SKM-1 (cell line): ENCODE results near the gene DSC3.
A peak's percentile ranks its signal among the peaks of the same experiment; 100 is the strongest.

Experiments
- DNase-seq: peaks from one replicate; lab custom pipeline; 2025; ENCODE audit not compliant: unreplicated experiment; lab: John Stamatoyannopoulos, UW

Gene DSC3

DNA sequence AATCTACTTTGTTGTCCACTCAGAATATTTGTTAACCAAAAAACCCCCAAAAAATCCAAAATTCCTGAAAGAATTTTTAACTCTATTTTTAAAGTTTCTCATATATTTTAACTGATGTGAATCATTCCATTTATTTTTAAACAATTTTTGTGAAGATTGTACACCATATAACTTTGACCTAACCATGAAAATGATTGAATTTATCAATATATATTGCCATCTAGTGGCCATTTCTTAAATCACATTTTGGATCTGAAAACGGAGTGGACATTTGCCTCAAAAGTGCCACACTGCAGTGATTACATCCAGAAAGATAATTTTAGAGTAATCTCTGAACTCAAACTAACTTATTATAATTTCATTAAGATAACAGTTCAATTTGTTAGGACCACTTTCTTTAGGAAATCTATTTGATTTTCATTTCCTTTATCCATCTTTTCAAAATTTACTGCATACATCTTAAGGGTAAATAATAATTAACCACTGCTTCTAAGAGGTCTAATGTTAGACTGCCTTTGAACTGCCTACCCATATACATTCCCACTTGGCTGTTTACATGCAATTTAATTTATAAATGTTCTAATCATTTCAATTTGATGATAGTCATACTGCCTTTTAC lies 71.1 kb downstream of the DSC3 start:
- peak; percentile 11 for DNase-seq

DNA sequence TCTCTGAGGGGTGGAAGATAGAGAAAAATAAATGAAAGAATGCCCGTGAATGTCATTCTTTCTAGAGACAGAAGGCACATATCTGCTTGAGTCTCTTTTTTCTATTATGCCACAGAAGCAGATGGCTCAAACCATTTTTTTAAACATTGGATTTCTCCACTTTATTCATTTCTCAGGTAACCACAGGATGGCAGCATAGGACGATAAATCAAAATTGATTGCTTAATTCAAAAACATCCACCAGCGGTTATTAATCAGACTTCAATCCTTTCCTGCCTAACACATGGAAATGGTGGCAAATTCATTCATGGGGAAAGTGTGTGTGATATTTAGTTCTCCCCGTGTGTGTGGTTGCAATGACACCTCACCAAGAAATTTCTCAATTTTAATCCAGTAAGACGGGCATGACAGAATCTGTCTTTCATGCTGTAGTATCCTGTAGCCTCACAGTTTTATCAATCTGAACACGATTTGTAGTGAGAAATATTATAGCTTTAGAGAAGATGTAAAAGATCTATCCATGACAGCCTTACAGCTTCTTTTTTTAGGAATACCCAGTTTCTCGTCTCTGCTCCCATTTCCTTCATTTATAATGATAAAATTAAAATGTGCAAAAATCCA lies 72.2 kb downstream of the DSC3 start:
- DNase-seq = peak; percentile 21

DNA sequence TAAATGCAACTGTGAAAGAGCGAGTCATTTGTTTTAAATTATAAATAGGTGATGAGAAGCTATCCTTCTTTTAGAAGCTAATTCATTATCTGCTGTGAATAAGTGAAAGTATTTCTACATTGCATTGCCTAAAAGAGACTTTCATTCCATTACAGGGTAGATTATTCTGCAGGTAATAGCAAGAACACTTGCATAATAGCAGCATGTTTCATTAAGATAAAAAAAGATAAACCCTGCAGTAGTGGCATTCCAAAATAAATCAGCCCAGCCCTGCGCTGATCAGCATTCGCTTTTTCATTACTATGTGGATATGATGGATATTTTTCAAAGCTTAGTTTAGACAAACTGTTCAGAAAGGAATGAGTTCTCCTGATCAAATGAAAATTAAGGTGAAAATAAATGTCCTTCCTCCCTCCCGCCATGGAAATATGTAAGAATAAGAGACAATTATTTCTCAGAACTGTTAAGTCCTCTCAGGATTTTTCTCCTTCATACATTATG lies 72.8 kb downstream of the DSC3 start:
- no peak for DNase-seq

DNA sequence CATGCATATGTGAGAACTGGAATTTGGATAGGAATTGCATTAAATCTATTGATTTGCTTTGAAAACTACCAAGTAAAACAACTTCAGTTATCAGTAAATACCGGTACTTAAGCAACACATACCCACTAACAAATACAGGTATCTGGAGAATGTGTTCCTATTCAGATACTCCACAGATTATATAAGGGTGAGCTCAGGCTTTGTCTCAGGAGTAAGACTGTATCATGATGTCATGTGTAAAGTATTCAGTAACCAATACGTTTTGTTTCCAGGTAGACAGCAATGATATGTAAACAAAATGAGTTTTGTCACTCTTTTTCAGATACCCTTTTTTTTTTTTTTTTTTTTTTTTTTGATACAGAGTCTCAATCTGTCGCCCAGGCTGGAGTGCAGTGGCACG lies 74.8 kb downstream of the DSC3 start:
- no peak for DNase-seq

DNA sequence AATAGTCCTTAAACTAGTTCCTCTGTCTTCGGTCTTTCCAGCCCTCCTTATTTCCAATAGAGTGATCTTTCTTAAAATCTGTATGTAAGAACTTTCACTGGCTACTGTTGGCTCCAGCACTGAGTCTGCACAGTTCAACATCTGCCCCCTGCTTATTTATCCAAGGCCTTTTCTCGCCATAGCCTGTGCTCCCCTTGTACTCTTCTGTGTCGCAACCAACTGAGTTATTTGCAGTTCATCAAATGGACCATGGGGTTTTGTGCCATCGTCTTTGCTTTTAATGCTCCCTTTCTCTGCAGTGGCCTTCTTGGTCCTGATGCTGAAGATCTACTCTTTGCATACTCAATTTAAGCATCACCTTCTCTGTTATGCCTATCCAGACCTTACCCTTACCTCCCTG lies 77.3 kb downstream of the DSC3 start:
- no peak for DNase-seq

DNA sequence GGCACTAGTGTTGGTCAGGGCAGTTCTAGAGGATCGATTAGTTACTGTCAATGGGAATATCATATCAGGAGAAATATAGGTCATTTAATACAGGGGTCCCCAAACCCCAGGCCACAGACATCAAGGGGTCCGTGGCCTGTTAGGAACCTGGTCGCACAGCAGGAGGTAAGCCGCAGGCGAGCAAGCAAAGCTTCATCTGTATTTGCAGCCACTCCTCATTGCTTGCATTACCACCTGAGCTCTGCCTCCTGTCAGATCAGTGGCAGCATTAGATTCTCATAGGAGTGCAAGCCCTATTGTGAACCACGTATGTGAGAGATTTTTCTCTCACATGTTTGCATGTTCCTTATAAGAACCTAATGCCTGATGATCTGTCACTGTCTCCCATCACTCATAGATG lies 81.9 kb downstream of the DSC3 start:
- DNase-seq = no peak

DNA sequence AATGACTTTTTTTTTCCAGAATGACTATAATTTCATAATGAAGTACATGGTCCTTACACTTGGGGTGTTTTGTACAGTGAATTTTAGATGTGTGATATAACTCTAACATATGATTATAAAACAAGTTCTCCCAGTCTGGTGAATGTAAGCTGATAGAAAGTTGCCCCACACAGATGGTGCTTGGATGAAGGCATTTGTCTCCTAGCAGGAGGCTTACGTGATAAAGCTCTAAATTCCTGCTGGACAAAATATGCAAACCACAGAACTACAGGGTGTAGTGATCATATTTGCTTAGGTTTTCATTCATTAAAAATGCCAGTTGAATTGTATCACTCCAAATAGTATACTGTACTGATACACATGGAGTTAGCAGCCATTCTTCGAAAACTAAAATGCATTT lies 85.5 kb downstream of the DSC3 start:
- DNase-seq = no peak

DNA sequence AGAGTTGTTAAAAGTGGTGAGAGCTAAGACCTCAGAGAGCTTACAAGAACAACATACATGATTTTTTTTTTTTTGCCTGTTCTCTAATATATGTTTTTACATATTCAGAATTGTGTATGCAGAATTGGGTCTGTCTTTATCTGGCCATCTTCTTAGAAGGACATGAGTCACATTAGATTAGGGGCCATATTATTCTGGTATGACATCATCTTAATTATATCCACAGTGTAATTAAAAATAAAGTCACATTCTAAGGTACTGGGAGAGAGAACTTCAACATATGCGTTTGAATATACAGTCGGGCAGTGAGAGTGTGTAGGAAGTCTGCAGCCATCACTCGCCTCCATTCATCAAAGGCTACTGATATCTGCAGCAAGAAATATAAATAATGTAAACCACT lies 88.3 kb downstream of the DSC3 start:
- DNase-seq = no peak

DNA sequence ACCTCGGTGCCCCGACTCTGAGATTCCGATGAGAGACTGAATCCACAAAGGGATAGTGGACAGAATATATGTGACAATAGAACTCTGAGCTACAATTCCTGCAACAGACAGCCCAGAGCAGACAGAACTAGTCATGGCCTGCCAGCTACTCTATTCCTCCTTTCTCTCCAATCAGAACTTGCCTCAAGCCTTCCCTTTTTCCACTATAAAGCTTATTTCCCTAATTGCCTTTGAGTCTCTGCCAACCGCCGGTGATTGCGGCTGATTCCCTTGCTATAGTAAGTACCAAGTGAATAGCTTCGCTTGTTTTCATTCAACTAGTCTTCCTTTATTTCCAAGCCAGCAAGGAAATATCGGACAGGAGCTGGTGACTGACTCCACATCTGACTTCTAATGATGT lies 96.8 kb downstream of the DSC3 start:
- no peak for DNase-seq

DNA sequence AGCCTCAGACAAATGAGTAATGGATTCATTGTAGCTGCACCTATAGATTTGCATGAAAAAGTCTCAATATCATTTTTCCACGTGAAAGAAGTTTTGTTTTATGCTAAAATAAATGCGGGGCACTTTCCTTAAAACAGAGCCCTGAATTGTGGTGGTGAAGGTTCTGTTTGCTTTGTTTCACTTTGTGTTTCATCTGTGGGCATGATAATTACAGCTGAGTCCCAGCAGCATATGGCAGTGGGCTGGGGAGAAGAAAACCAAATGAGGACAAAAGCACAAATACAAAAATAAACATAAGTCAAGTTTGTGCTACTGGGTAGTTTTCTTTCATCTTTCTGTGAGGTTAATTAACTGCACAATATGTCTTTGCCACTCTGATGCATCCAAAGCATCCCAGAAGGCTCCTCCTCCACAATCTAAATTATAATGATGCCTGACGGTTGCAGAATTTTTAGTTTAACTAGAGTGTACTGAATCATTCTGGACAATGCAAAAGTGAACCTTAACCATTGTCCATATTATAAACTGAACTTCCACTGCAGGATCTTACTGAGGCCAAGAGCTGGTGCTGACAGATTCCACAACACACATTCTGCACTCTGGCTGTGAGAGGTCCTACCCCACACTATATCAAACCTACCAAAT lies 97.6 kb downstream of the DSC3 start:
- DNase-seq = no peak

DNA sequence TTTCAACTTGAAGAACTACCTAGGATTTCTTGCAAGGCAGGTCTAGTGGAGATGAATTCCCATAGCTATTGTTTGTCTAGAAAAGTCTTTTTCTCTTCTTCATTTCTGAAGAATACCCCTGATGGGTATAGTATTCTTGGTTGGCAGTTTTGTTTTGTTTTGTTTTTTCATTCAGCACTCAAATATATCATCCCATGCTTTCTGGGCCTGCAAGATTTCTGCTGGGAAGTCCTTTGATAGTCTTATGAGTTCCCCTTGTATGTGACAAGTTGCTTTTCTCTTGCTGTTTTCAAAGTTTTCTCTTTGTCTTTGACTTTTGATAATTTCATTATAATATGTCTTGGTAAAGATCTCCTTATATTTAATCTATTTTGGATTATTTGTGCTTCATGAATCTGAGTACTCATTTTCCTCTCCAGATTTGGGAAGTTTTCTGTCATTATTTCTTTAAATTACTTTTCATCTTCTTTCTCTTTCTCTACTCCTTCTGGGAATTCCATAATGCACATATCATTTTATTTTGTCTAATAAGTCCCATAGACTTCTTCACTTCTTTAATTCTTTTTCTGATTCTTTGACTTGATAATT lies 101.5 kb downstream of the DSC3 start:
- DNase-seq = no peak
